IMR-90 (cell line): ENCODE measurements around the gene MTUS2. TPM values are rescaled to one million over a fixed set of nuclear protein-coding genes. Genes with fewer than 3 reads are reported as not detected.

Source experiments
- ATAC-seq: fragments of 200-7000 bp; cut with Tn5 transposase; 2 replicates; pipeline ENCODE4 v1.9.1; 2020; ENCODE audit warnings: low read depth, mild to moderate bottlenecking, moderate library complexity
- BruUV-seq: library from RNA; stranded (reverse); fragments of 400-500 nt; replicated peaks from 2 replicates; lab custom pipeline; 2021; lab: Mats Ljungman, UMichigan
- CTCF ChIA-PET: fragments of 300-600 bp; formaldehyde crosslinking; extraction: SDS; loops from one replicate; lab custom pipeline; 2021; ENCODE audit warnings: antibody characterized with exemption; lab: Yijun Ruan, JAX
- POLR2A ChIA-PET: fragments of 300-600 bp; sonication (Branson Sonifier 250); formaldehyde crosslinking; loops from one replicate; lab custom pipeline; 2022; ENCODE audit warnings: antibody characterized with exemption; ENCODE audit not compliant: unreplicated experiment; lab: Charles Lee
- DNase-seq: peaks from one replicate; pipeline ENCODE4 v3.0.0; 2013
- H2AFZ ChIP-seq: replicated peaks from 2 replicates; pipeline ENCODE3; 2013; ENCODE audit warnings: low read length, mild to moderate bottlenecking; ENCODE audit not compliant: poor library complexity
- H2AK5ac ChIP-seq: 2 replicates; pipeline ENCODE4 v1.6.1; 2013; ENCODE audit warnings: low read depth, low read length, inconsistent platforms
- H2AK9ac ChIP-seq: replicated peaks from 2 replicates; pipeline ENCODE3; 2013; ENCODE audit warnings: mild to moderate bottlenecking, low read depth, low read length, moderate library complexity; ENCODE audit not compliant: poor library complexity
- H2BK120ac ChIP-seq: 2 replicates; pipeline ENCODE4 v1.6.1; 2013; ENCODE audit warnings: low read depth, low read length, inconsistent platforms
- H2BK15ac ChIP-seq: 3 replicates; pipeline ENCODE4 v1.6.1; 2013; ENCODE audit warnings: low read depth, low read length, inconsistent platforms
- H2BK20ac ChIP-seq: 2 replicates; pipeline ENCODE4 v1.6.1; 2013; ENCODE audit warnings: low read depth, mild to moderate bottlenecking, inconsistent platforms, low read length, moderate library complexity
- H2BK5ac ChIP-seq: 2 replicates; pipeline ENCODE4 v1.6.1; 2013; ENCODE audit warnings: mild to moderate bottlenecking, low read depth, low read length, inconsistent platforms; ENCODE audit not compliant: poor library complexity, severe bottlenecking
- H3K14ac ChIP-seq: replicated peaks from 2 replicates; pipeline ENCODE4 v1.6.1; 2013; ENCODE audit warnings: low read depth, low read length, inconsistent platforms
- H3K18ac ChIP-seq: 2 replicates; pipeline ENCODE4 v1.6.1; 2013; ENCODE audit warnings: low read depth, low read length, control low read depth
- H3K23ac ChIP-seq: 2 replicates; pipeline ENCODE4 v1.6.1; 2013; ENCODE audit warnings: low read depth, low read length, inconsistent platforms
- H3K27ac ChIP-seq: 2 replicates; pipeline ENCODE4 v1.5.1; 2013; ENCODE audit warnings: mild to moderate bottlenecking, control low read depth, low read length; ENCODE audit not compliant: insufficient read depth
- H3K27me3 ChIP-seq: 2 replicates; pipeline ENCODE4 v1.6.1; 2013; ENCODE audit warnings: low read length; ENCODE audit not compliant: control insufficient read depth, insufficient read depth
- H3K36me3 ChIP-seq: 2 replicates; pipeline ENCODE4 v1.6.1; 2013; ENCODE audit warnings: low read length, mixed read lengths; ENCODE audit not compliant: control insufficient read depth, insufficient read depth
- H3K4ac ChIP-seq: 2 replicates; pipeline ENCODE4 v1.6.1; 2013; ENCODE audit warnings: low read depth, low read length, inconsistent platforms
- H3K4me1 ChIP-seq: 2 replicates; pipeline ENCODE4 v1.6.1; 2013; ENCODE audit warnings: low read length, mixed read lengths; ENCODE audit not compliant: control insufficient read depth, insufficient read depth
- H3K4me2 ChIP-seq: 2 replicates; pipeline ENCODE4 v1.6.1; 2013; ENCODE audit warnings: low read depth, mild to moderate bottlenecking, control low read depth, low read length, moderate library complexity
- H3K4me3 ChIP-seq: 2 replicates; pipeline ENCODE4 v1.5.1; 2013; ENCODE audit warnings: low read depth, mild to moderate bottlenecking, control low read depth, low read length, moderate library complexity; ENCODE audit not compliant: insufficient read depth
- H3K56ac ChIP-seq: 2 replicates; pipeline ENCODE4 v1.6.1; 2013; ENCODE audit warnings: low read length, inconsistent platforms; ENCODE audit not compliant: insufficient read depth; ENCODE audit errors: extremely low read depth
- H3K79me1 ChIP-seq, 2 experiments: 2 replicates each; pipeline ENCODE4 v1.6.1; 2013; ENCODE audit warnings: low read length in 2 of 2, inconsistent platforms in 1 of 2, low read depth in 1 of 2
- H3K9ac ChIP-seq: 2 replicates; pipeline ENCODE4 v1.6.1; 2013; ENCODE audit warnings: low read depth, low read length, control low read depth
- H3K9me1 ChIP-seq: 2 replicates; pipeline ENCODE4 v1.6.1; 2013; ENCODE audit warnings: low read length, inconsistent platforms; ENCODE audit not compliant: insufficient read depth
- H3K9me3 ChIP-seq: 2 replicates; pipeline ENCODE4 v1.6.1; 2013; ENCODE audit warnings: low read length; ENCODE audit not compliant: control insufficient read depth, insufficient read depth
- H4K20me1 ChIP-seq: 2 replicates; pipeline ENCODE4 v1.6.1; 2013; ENCODE audit warnings: low read length, inconsistent platforms; ENCODE audit not compliant: insufficient read depth
- H4K5ac ChIP-seq: 2 replicates; pipeline ENCODE4 v1.6.1; 2013; ENCODE audit warnings: mild to moderate bottlenecking, low read depth, low read length, control low read depth
- H4K8ac ChIP-seq, 2 experiments: 2 replicates each; pipeline ENCODE4 v1.6.1; 2013; ENCODE audit warnings: low read depth in 2 of 2, low read length in 2 of 2, control low read depth in 1 of 2, inconsistent platforms in 1 of 2
- H4K91ac ChIP-seq: 2 replicates; pipeline ENCODE4 v1.6.1; 2013; ENCODE audit warnings: low read depth, low read length, inconsistent platforms; ENCODE audit not compliant: insufficient read depth
- BHLHE40 ChIP-seq: fragments of 150-350 bp; IDR thresholded peaks from 2 replicates; pipeline ENCODE4 v1.6.1; 2016; ENCODE audit warnings: mild to moderate bottlenecking, low read depth, low read length
- CEBPB ChIP-seq: IDR thresholded peaks from 2 replicates; pipeline ENCODE4 v1.6.1; 2012; ENCODE audit warnings: low read depth, low read length, improper control_type of control experiment
- CHD1 ChIP-seq: IDR thresholded peaks from 2 replicates; pipeline ENCODE4 v1.6.1; 2012; ENCODE audit warnings: low read depth, low read length, improper control_type of control experiment
- ELK1 ChIP-seq: fragments of 150-350 bp; IDR thresholded peaks from 2 replicates; pipeline ENCODE4 v1.6.1; 2016; ENCODE audit warnings: low read depth, mild to moderate bottlenecking, low read length, moderate library complexity, borderline replicate concordance
- FOS ChIP-seq: fragments of 150-350 bp; IDR thresholded peaks from 2 replicates; pipeline ENCODE4 v1.6.1; 2016; ENCODE audit warnings: low read depth, low read length
- MAFK ChIP-seq: IDR thresholded peaks from 2 replicates; pipeline ENCODE4 v1.6.1; 2012; ENCODE audit warnings: low read depth, low read length, improper control_type of control experiment
- MAZ ChIP-seq: IDR thresholded peaks from 2 replicates; pipeline ENCODE4 v1.6.1; 2012; ENCODE audit warnings: low read depth, mild to moderate bottlenecking, low read length, improper control_type of control experiment, moderate library complexity, borderline replicate concordance
- MXI1 ChIP-seq: IDR thresholded peaks from 2 replicates; pipeline ENCODE4 v1.6.1; 2012; ENCODE audit warnings: low read depth, mild to moderate bottlenecking, low read length, moderate library complexity, borderline replicate concordance
- NFE2L2 ChIP-seq: fragments of 150-350 bp; IDR thresholded peaks from 2 replicates; pipeline ENCODE4 v1.6.1; 2016; ENCODE audit warnings: low read depth, mild to moderate bottlenecking, low read length
- POLR2A ChIP-seq: IDR thresholded peaks from 2 replicates; pipeline ENCODE4 v1.6.1; 2012; ENCODE audit warnings: mild to moderate bottlenecking, low read depth, low read length
- RAD21 ChIP-seq: IDR thresholded peaks from 2 replicates; pipeline ENCODE4 v1.6.1; 2012; ENCODE audit warnings: low read length, improper control_type of control experiment
- RCOR1 ChIP-seq: IDR thresholded peaks from 2 replicates; pipeline ENCODE4 v1.6.1; 2012; ENCODE audit warnings: mild to moderate bottlenecking, low read length, improper control_type of control experiment; ENCODE audit not compliant: insufficient replicate concordance
- RFX5 ChIP-seq: IDR thresholded peaks from 2 replicates; pipeline ENCODE4 v1.8.0; 2012; ENCODE audit warnings: low read depth, mild to moderate bottlenecking, low read length, moderate library complexity
- SMC3 ChIP-seq: fragments of 150-350 bp; IDR thresholded peaks from 2 replicates; pipeline ENCODE4 v1.6.1; 2016; ENCODE audit warnings: low read depth, mild to moderate bottlenecking, antibody characterized with exemption, low read length, moderate library complexity
- WGBS, 2 experiments: methylation state at CpG; one replicate each; pipeline versions ENCODE4 v1.1.5 to v1.1.7; 2013; ENCODE audit warnings: missing lambda C conversion rate in 2 of 2; ENCODE audit not compliant: insufficient read length in 1 of 2; ENCODE audit errors: extremely low coverage in 2 of 2; 5-methylcytosine and 5-hydroxymethylcytosine counted together
- dilution Hi-C: fragments of 300-500 bp; cut with HindIII; formaldehyde crosslinking; loops from one replicate; pipeline ENCODE4 v1.14.3; 2018; ENCODE audit warnings: low sequenced_read_pairs; ENCODE audit not compliant: unreplicated experiment
- in situ Hi-C: fragments of 300-500 bp; cut with MboI; formaldehyde crosslinking; loops from 3 replicates; pipeline ENCODE4 v1.14.3; 2019; ENCODE audit warnings: low sequenced_read_pairs, inconsistent platforms, mixed read lengths
- intact Hi-C: fragments of 100-400 bp; cut with micrococcal nuclease; formaldehyde crosslinking; loops from 2 replicates; pipeline ENCODE4 v1.10.0; 2022
- polyA plus RNA-seq, 3 experiments: library from polyadenylated mRNA; depleted of rRNA; stranded (reverse); fragments of >200 nt; gene quantifications; 2 replicates each; pipeline ENCODE4 v1.2.3, GENCODE V29; 2012; ENCODE audit warnings: low replicate concordance in 1 of 3
- total RNA-seq: library from RNA; depleted of rRNA; stranded (reverse); fragments of >200 nt; gene quantifications from 2 replicates; pipeline ENCODE4 v1.2.3, GENCODE V29; 2012
- TF ChIP-seq, protein P1 (sequence below): fragments of 150-350 bp; IDR thresholded peaks from 2 replicates; pipeline ENCODE4 v1.6.1; 2017; ENCODE audit warnings: mild to moderate bottlenecking, antibody characterized with exemption, low read length, low read depth
- TF ChIP-seq, protein P2 (sequence below): conservative IDR thresholded peaks from 2 replicates; pipeline ENCODE4 v1.5.1; 2012; ENCODE audit warnings: mild to moderate bottlenecking, low read depth, low read length, improper control_type of control experiment

The MTUS2 gene
- total and polyA plus RNA-seq, 2 of the 4 experiments (the other 2 are of a cell fraction), result under 0.01 to 0.02 TPM

DNA sequence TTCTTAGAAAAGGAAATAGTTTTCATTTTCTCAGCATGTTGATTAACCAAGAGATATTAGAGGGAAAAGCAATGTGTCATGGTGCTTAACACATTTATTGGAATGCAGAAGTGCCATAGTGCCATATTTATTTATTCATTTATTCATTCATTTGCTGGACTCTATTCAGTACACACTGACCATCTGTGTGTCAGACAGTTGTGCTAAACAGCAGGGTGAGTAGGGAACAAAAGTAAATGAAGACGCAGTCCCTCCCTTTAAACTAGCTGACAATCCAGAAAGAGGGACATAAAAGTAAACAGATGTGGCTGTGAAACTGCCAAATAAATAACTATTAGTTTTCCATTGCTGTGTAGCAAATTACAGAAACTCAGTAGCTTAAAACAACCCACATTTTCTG, 323.7 kb downstream of the MTUS2 start:
- no peaks in the 10 kb centered on the region for H4K20me1 ChIP-seq
- H3K14ac ChIP-seq, result no peak overlapping the region
- in situ Hi-C loops (no loop called here), dilution Hi-C loops (no loop called here), intact Hi-C loops (no loop called here)
- H4K8ac ChIP-seq, result no peak overlapping the region
- H3K36me3 ChIP-seq, result no peaks in the 10 kb centered on the region
- no peak overlapping the region for H2BK120ac ChIP-seq
- WGBS, 2 experiments, result no CpG with 5 or more reads among the region's 1 CpG
- H4K91ac ChIP-seq, result no peak overlapping the region
- no peak overlapping the region for H3K4me3 ChIP-seq
- no peak overlapping the region for H3K4ac ChIP-seq
- no peak overlapping the region for H2BK15ac ChIP-seq
- no peaks in the 10 kb centered on the region for H3K9me1 ChIP-seq
- no peak overlapping the region for H3K18ac ChIP-seq
- H3K27me3 ChIP-seq, result no peaks in the 10 kb centered on the region
- H2AK5ac ChIP-seq, result no peak overlapping the region
- ChIA-PET CTCF (no interaction called here), POLR2A (no interaction called here)
- no peak overlapping the region for H2BK5ac ChIP-seq
- no peak overlapping the region for H2AK9ac ChIP-seq
- no TSS peak for BruUV-seq
- no peak for ATAC-seq
- H4K5ac ChIP-seq, result no peak overlapping the region
- no peak overlapping the region for H3K27ac ChIP-seq
- no peak for DNase-seq
- no peaks in the 10 kb centered on the region for H3K4me1 ChIP-seq
- peaks cover 13% of the 10 kb centered on the region for H3K9me3 ChIP-seq
- no peak overlapping the region for H3K56ac ChIP-seq
- H3K23ac ChIP-seq, result no peak overlapping the region
- no peak for TF ChIP-seq MAZ
- TF ChIP-seq, protein P1, sequence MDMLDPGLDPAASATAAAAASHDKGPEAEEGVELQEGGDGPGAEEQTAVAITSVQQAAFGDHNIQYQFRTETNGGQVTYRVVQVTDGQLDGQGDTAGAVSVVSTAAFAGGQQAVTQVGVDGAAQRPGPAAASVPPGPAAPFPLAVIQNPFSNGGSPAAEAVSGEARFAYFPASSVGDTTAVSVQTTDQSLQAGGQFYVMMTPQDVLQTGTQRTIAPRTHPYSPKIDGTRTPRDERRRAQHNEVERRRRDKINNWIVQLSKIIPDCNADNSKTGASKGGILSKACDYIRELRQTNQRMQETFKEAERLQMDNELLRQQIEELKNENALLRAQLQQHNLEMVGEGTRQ, result no peak
- no peak for TF ChIP-seq RFX5
- TF ChIP-seq, protein P2, sequence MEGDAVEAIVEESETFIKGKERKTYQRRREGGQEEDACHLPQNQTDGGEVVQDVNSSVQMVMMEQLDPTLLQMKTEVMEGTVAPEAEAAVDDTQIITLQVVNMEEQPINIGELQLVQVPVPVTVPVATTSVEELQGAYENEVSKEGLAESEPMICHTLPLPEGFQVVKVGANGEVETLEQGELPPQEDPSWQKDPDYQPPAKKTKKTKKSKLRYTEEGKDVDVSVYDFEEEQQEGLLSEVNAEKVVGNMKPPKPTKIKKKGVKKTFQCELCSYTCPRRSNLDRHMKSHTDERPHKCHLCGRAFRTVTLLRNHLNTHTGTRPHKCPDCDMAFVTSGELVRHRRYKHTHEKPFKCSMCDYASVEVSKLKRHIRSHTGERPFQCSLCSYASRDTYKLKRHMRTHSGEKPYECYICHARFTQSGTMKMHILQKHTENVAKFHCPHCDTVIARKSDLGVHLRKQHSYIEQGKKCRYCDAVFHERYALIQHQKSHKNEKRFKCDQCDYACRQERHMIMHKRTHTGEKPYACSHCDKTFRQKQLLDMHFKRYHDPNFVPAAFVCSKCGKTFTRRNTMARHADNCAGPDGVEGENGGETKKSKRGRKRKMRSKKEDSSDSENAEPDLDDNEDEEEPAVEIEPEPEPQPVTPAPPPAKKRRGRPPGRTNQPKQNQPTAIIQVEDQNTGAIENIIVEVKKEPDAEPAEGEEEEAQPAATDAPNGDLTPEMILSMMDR, result no peak
- TF ChIP-seq ELK1, result no peak
- no peak for TF ChIP-seq CEBPB
- no peak for TF ChIP-seq BHLHE40
- no peak for TF ChIP-seq MAFK
- no peak for TF ChIP-seq RCOR1
- TF ChIP-seq RAD21, result no peak
- no peak for TF ChIP-seq MXI1
- no peak for TF ChIP-seq FOS
- no peak for TF ChIP-seq SMC3
- no peak for TF ChIP-seq CHD1
- TF ChIP-seq POLR2A, result no peak
- no peak for TF ChIP-seq NFE2L2
- H2AFZ ChIP-seq, result no peak overlapping the region
- no peak overlapping the region for H3K4me2 ChIP-seq
- H3K9ac ChIP-seq, result no peak overlapping the region
- H2BK20ac ChIP-seq, result no peak overlapping the region
- no peaks in the 10 kb centered on the region for H3K79me1 ChIP-seq
